Neural progenitor cell (in vitro differentiated cells): Measurements from ENCODE around the gene ANGEL1.

Experiments
- EZH2 ChIP-seq: fragments of 200-600 bp; sonication (generic); IDR thresholded peaks from 2 replicates; pipeline ENCODE4 v1.6.1; 2017; ENCODE audit warnings: antibody characterized with exemption, mild to moderate bottlenecking, moderate library complexity
- TF ChIP-seq, protein P1 (sequence below): fragments of 200-600 bp; sonication (generic); IDR thresholded peaks from 2 replicates; pipeline ENCODE4 v1.5.1; 2017; ENCODE audit warnings: antibody characterized with exemption, mild to moderate bottlenecking

GRCh38 chr14:76786601-76787000 is 26.1 kb downstream of the ANGEL1 start:
- TF ChIP-seq, protein P1, sequence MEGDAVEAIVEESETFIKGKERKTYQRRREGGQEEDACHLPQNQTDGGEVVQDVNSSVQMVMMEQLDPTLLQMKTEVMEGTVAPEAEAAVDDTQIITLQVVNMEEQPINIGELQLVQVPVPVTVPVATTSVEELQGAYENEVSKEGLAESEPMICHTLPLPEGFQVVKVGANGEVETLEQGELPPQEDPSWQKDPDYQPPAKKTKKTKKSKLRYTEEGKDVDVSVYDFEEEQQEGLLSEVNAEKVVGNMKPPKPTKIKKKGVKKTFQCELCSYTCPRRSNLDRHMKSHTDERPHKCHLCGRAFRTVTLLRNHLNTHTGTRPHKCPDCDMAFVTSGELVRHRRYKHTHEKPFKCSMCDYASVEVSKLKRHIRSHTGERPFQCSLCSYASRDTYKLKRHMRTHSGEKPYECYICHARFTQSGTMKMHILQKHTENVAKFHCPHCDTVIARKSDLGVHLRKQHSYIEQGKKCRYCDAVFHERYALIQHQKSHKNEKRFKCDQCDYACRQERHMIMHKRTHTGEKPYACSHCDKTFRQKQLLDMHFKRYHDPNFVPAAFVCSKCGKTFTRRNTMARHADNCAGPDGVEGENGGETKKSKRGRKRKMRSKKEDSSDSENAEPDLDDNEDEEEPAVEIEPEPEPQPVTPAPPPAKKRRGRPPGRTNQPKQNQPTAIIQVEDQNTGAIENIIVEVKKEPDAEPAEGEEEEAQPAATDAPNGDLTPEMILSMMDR: no peak
- TF ChIP-seq EZH2: no peak
